Measurements from ENCODE around the gene ATP8B1. TPM values are rescaled to one million over a fixed set of nuclear protein-coding genes. Genes with fewer than 3 reads are reported as not detected.

Gene ATP8B1
- total RNA-seq, 3 donors from 2014 or later = 175 to 406 (median 316) TPM

- DNase-seq = no peak
- TF ChIP-seq CTCF (IDR thresholded peaks at IDR 0.05) = no peak
- peaks cover 3% of the 10 kb centered on the region for H3K4me1 ChIP-seq (ENCODE audit: low read depth)
Measured at GRCh38 chr18:57836557-57836956, 33.4 kb upstream of the ATP8B1 start.

GRCh38 chr18:57835904-57836303 is 32.8 kb upstream of the ATP8B1 start:
- Histone ChIP-seq H3K9me3 (peaks cover 2% of the 10 kb centered on the region), H3K36me3 (ENCODE audit: low read depth) (no peaks in the 10 kb centered on the region), H3K4me3 (no peak overlapping the region), H3K4me1 (ENCODE audit: low read depth) (peaks cover 3% of the 10 kb centered on the region)
- no peak for TF ChIP-seq CTCF (IDR thresholded peaks at IDR 0.05)
- intact Hi-C loops (cut with DNase I, micrococcal nuclease) = no loop called here
- ATAC-seq (no peak), DNase-seq (no peak)

More at GRCh38 chr18:57836557-57836956, 33.4 kb upstream of the ATP8B1 start:
- no peak for ATAC-seq
- Histone ChIP-seq H3K36me3 (ENCODE audit: low read depth) (no peaks in the 10 kb centered on the region), H3K4me3 (no peak overlapping the region), H3K9me3 (peaks cover 2% of the 10 kb centered on the region)
- intact Hi-C loops (cut with DNase I, micrococcal nuclease) = no loop called here

- ATAC-seq = no peak
- DNase-seq = no peak
Measured at GRCh38 chr18:57834616-57835015, 31.5 kb upstream of the ATP8B1 start.

GRCh38 chr18:57833441-57834101 is 30.5 kb upstream of the ATP8B1 start:
- DNase-seq (peak in 1 of 3 donors; percentile 30), ATAC-seq (peak; percentile 89)
- no peaks in the 10 kb centered on the region for H3K36me3 ChIP-seq (ENCODE audit: low read depth)
- peaks cover 2% of the 10 kb centered on the region for H3K9me3 ChIP-seq
- no peak for TF ChIP-seq CTCF (IDR thresholded peaks at IDR 0.05)
- no peak overlapping the region for H3K4me3 ChIP-seq
- H3K4me1 ChIP-seq (ENCODE audit: low read depth) = peaks cover 3% of the 10 kb centered on the region
- intact Hi-C loops (cut with DNase I, micrococcal nuclease) = no loop called here

More at GRCh38 chr18:57834616-57835015, 31.5 kb upstream of the ATP8B1 start:
- Histone ChIP-seq H3K36me3 (ENCODE audit: low read depth) (no peaks in the 10 kb centered on the region), H3K4me1 (ENCODE audit: low read depth) (peaks cover 3% of the 10 kb centered on the region), H3K4me3 (no peak overlapping the region), H3K9me3 (peaks cover 2% of the 10 kb centered on the region)
- intact Hi-C loops (cut with DNase I, micrococcal nuclease) = no loop called here
- no peak for TF ChIP-seq CTCF (IDR thresholded peaks at IDR 0.05)

- intact Hi-C loops (cut with DNase I, micrococcal nuclease) = no loop called here
- no peak overlapping the region for H3K4me3 ChIP-seq
- no peak for DNase-seq
- peaks cover 2% of the 10 kb centered on the region for H3K9me3 ChIP-seq
- peaks cover 3% of the 10 kb centered on the region for H3K4me1 ChIP-seq (ENCODE audit: low read depth)
- no peak for ATAC-seq
- no peaks in the 10 kb centered on the region for H3K36me3 ChIP-seq (ENCODE audit: low read depth)
- no peak for TF ChIP-seq CTCF (IDR thresholded peaks at IDR 0.05)
Measured at GRCh38 chr18:57832730-57833129, 29.6 kb upstream of the ATP8B1 start.

Measured in mucosa of descending colon (tissue), 3 donors.